Lung (tissue), 12 donors: ENCODE results near the gene MIOX. TPM values are rescaled to one million over a fixed set of nuclear protein-coding genes. Genes with fewer than 3 reads are reported as not detected.

Experiments
- ATAC-seq: fragments of 200-7000 bp; cut with Tn5 transposase; one replicate; pipeline ENCODE4 v1.9.1; 2020; ENCODE audit warnings: moderate number of reproducible peaks; ENCODE audit not compliant: insufficient read depth, low FRiP score
- DNase-seq, 3 donors: peaks; one replicate each; pipeline ENCODE4 v3.0.0-alpha.2; 2013 to 2017
- H3K27ac ChIP-seq, 2 donors: one replicate each; pipeline ENCODE4 v1.5.1; 2013; ENCODE audit warnings: mild to moderate bottlenecking in 2 of 2, moderate library complexity in 2 of 2, control low read depth in 1 of 2, inconsistent platforms in 1 of 2, low read depth in 1 of 2, low read length in 1 of 2
- H3K27me3 ChIP-seq, 3 donors: one replicate each; pipeline ENCODE4 v1.5.1; 2013; ENCODE audit warnings: low read length in 2 of 3; ENCODE audit not compliant: control insufficient read depth in 3 of 3, insufficient read depth in 3 of 3
- H3K36me3 ChIP-seq, 4 donors: one replicate each; pipeline ENCODE4 v1.5.1; 2013; ENCODE audit warnings: low read length in 4 of 4, mild to moderate bottlenecking in 1 of 4, moderate library complexity in 1 of 4; ENCODE audit not compliant: control insufficient read depth in 4 of 4, insufficient read depth in 4 of 4
- H3K4me1 ChIP-seq, 5 donors: one replicate each; pipeline ENCODE4 v1.5.1; 2013; ENCODE audit warnings: low read length in 5 of 5, mild to moderate bottlenecking in 2 of 5, moderate library complexity in 1 of 5; ENCODE audit not compliant: control insufficient read depth in 5 of 5, insufficient read depth in 5 of 5
- H3K4me3 ChIP-seq: one replicate; pipeline ENCODE4 v1.5.1; 2013; ENCODE audit warnings: mild to moderate bottlenecking, control low read depth, moderate library complexity
- H3K9ac ChIP-seq, 2 donors: one replicate each; pipeline ENCODE4 v1.5.1; 2013; ENCODE audit warnings: low read length in 2 of 2, control low read depth in 1 of 2; ENCODE audit not compliant: insufficient read depth in 1 of 2
- H3K9me3 ChIP-seq, 4 donors: one replicate each; pipeline ENCODE4 v1.5.1; 2013; ENCODE audit warnings: low read length in 3 of 4, mild to moderate bottlenecking in 1 of 4, moderate library complexity in 1 of 4; ENCODE audit not compliant: control insufficient read depth in 4 of 4, insufficient read depth in 3 of 4
- CTCF ChIP-seq: IDR thresholded peaks from 2 replicates; pipeline ENCODE4 v1.5.1; 2012; ENCODE audit warnings: mild to moderate bottlenecking; ENCODE audit errors: control extremely low read depth, extremely low read depth
- WGBS, 2 donors: extraction: QIAGEN DNeasy Blood & Tissue Kit; methylation state at CpG; one replicate each; pipeline ENCODE4 v1.1.7; 2013; 5-methylcytosine and 5-hydroxymethylcytosine counted together
- polyA plus RNA-seq, 2 donors: library from polyadenylated mRNA; stranded (reverse); fragments of 200-250 nt; gene quantifications; one replicate each; pipeline ENCODE4 v1.2.1, GENCODE V29; 2013
- total RNA-seq, 2 donors: library from RNA; depleted of rRNA in 1 of 2; stranded (reverse); fragments of >200 nt in 1 of 2; gene quantifications; one replicate each; pipeline ENCODE4 v1.2.1, GENCODE V29; 2014 to 2021
- donor health status: control.
- donor health status: control.
- donor health status: Bipolar disorder and iron deficiency.
- donor health status: healthy.
- donor health status: DM: yes; HTN: yes; CAD: no.

Gene MIOX
- total and polyA plus RNA-seq, 4 donors, result 0.08 TPM; not detected in 3

DNA sequence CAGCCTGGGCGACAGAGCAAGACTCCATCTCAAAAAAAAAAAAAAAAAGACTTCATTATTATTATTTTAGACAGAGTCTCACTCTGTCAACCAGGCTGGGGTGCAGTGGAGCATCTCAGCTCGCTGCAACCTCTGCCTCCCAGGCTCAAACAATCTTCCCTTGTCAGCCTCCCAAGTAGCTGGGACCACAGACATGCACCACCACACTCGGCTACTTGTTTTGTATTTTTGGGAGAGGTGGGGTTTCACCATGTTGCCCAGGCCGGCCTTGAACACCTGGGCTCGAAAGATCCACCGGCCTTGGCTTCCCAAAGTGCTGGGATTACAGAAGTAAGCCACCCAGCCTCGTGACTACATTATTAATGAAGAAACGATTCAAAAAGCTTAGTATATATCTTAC lies 48.5 kb downstream of the MIOX start:
- Histone ChIP-seq H3K27me3 (peaks cover 0 to 28% (median 27%) of the 10 kb centered on the region in 3 donors), H3K9me3 (no peaks in the 10 kb centered on the region), H3K9ac (no peak overlapping the region), H3K4me3 (no peak overlapping the region), H3K27ac (peak overlapping the region in 1 of 2 donors; percentile 32), H3K4me1 (peaks cover 0 to 24% (median 9%) of the 10 kb centered on the region in 5 donors), H3K36me3 (no peaks in the 10 kb centered on the region)
- DNase-seq (no peak), ATAC-seq (no peak)
- WGBS, 2 donors, result 79 to 93% methylated on average over 7 to 8 of the region's 8 CpGs
- TF ChIP-seq CTCF, result no peak

GRCh38 chr22:50536226-50536625 lies 49.6 kb downstream of the MIOX start:
- no peak for TF ChIP-seq CTCF
- no peak for DNase-seq
- Histone ChIP-seq H3K4me3 (no peak overlapping the region), H3K27me3 (peaks cover 0 to 22% (median 19%) of the 10 kb centered on the region in 3 donors), H3K9me3 (no peaks in the 10 kb centered on the region), H3K36me3 (no peaks in the 10 kb centered on the region), H3K9ac (no peak overlapping the region), H3K4me1 (peaks cover 0 to 16% (median 7%) of the 10 kb centered on the region in 5 donors), H3K27ac (no peak overlapping the region)
- ATAC-seq, result no peak
- 84 to 89% methylated on average over 3 of the region's 3 CpGs for WGBS, 2 donors

DNA sequence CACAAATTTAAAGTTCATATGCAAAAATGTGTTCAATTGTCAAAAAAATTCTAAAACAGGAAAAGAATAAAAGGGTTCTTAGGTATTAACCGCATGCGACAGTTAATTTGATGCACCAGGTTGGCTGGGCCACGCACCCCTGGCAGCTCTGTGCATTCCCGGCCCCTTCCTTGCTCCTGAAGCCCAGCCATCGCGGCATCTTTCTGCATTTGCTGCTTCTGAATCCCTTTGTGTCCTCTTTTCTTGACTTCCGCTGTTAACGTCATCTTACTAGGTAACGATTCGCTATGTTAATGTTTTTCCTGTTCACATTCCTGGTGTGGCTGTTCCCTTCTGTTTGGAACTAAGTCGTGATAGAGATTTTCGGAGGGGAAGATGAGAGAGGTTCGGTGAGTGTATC lies 51.1 kb downstream of the MIOX start:
- ATAC-seq (no peak), DNase-seq (no peak)
- Histone ChIP-seq H3K4me3 (no peak overlapping the region), H3K9ac (no peak overlapping the region), H3K9me3 (no peaks in the 10 kb centered on the region), H3K4me1 (peaks cover 0 to 4% (median 2%) of the 10 kb centered on the region in 5 donors), H3K36me3 (no peaks in the 10 kb centered on the region), H3K27ac (peak overlapping the region in 1 of 2 donors; percentile 93), H3K27me3 (peaks cover 0 to 21% (median 13%) of the 10 kb centered on the region in 3 donors)
- 72 to 89% methylated on average over 13 of the region's 13 CpGs for WGBS, 2 donors
- no peak for TF ChIP-seq CTCF

Other genes with a start within 250 kb of the MIOX start
- 10 to 100 TPM; 51.7 to 57.8 TPM for gene TUBGCP6, start 241.8 kb upstream of the MIOX start, total RNA-seq
- gene TUBGCP6, start 241.8 kb upstream of the MIOX start, polyA plus RNA-seq, result 10 to 100 TPM; 26.5 to 41.1 TPM
- 10 to 100 TPM; 34.2 to 53.7 TPM for gene HDAC10, start 235.6 kb upstream of the MIOX start, total RNA-seq
- gene HDAC10, start 235.6 kb upstream of the MIOX start, polyA plus RNA-seq, result 10 to 100 TPM; 32.2 to 38.3 TPM
- 10 to 100 TPM; 10.4 to 11.5 TPM for gene MAPK12, start 225.2 kb upstream of the MIOX start, total RNA-seq
- 10 to 100 TPM; 12.2 to 13.1 TPM for gene MAPK12, start 225.2 kb upstream of the MIOX start, polyA plus RNA-seq
- gene MAPK11, start 216.5 kb upstream of the MIOX start, total RNA-seq, result 10 to 100 TPM in 1 of 2 donors, 1 to 10 TPM in 1; 8.3 to 15.3 TPM
- gene MAPK11, start 216.5 kb upstream of the MIOX start, polyA plus RNA-seq, result 10 to 100 TPM in 1 of 2 donors, 1 to 10 TPM in 1; 9.9 to 13.9 TPM
- gene PLXNB2, start 179.2 kb upstream of the MIOX start, total RNA-seq, result 100 to 1,000 TPM; 212 to 310 TPM
- 100 to 1,000 TPM; 123 to 134 TPM for gene PLXNB2, start 179.2 kb upstream of the MIOX start, polyA plus RNA-seq
- 10 to 100 TPM; 10.5 to 26.0 TPM for gene DENND6B, start 159.8 kb upstream of the MIOX start, total RNA-seq
- gene DENND6B, start 159.8 kb upstream of the MIOX start, polyA plus RNA-seq, result 10 to 100 TPM in 1 of 2 donors, 1 to 10 TPM in 1; 8.0 to 14.7 TPM
- 10 to 100 TPM; 48.1 to 70.0 TPM for gene PPP6R2, start 143.5 kb upstream of the MIOX start, total RNA-seq
- gene PPP6R2, start 143.5 kb upstream of the MIOX start, polyA plus RNA-seq, result 10 to 100 TPM; 35.2 to 45.1 TPM
- 10 to 100 TPM; 30.1 to 76.9 TPM for gene SBF1, start 11.8 kb upstream of the MIOX start, total RNA-seq
- gene SBF1, start 11.8 kb upstream of the MIOX start, polyA plus RNA-seq, result 10 to 100 TPM; 34.2 to 34.3 TPM
- 1 to 10 TPM in 1 of 2 donors, under 1 TPM in 1; 0.74 to 5.7 TPM for gene ADM2, start 5.3 kb upstream of the MIOX start, total RNA-seq
- gene ADM2, start 5.3 kb upstream of the MIOX start, polyA plus RNA-seq, result 1 to 10 TPM; 2.2 to 3.1 TPM
- 10 to 100 TPM; 29.8 to 84.6 TPM for gene LMF2, start 20.8 kb downstream of the MIOX start, total RNA-seq
- gene LMF2, start 20.8 kb downstream of the MIOX start, polyA plus RNA-seq, result 10 to 100 TPM; 47.8 to 53.0 TPM
- 10 to 100 TPM; 30.2 to 56.3 TPM for gene NCAPH2, start 21.4 kb downstream of the MIOX start, total RNA-seq
- 10 to 100 TPM; 27.8 to 64.4 TPM for gene NCAPH2, start 21.4 kb downstream of the MIOX start, polyA plus RNA-seq
- gene SCO2, start 38.7 kb downstream of the MIOX start, total RNA-seq, result 1 to 10 TPM in 1 of 2 donors, under 1 TPM in 1; 0.37 to 9.1 TPM
- gene SCO2, start 38.7 kb downstream of the MIOX start, polyA plus RNA-seq, result 1 to 10 TPM; 3.0 to 9.3 TPM
- gene TYMP, start 43.2 kb downstream of the MIOX start, total RNA-seq, result 100 to 1,000 TPM in 1 of 2 donors, 10 to 100 TPM in 1; 52.7 to 367 TPM
- gene TYMP, start 43.2 kb downstream of the MIOX start, polyA plus RNA-seq, result 100 to 1,000 TPM in 1 of 2 donors, 10 to 100 TPM in 1; 99.2 to 641 TPM
- gene KLHDC7B, start 59.0 kb downstream of the MIOX start, total RNA-seq, result 1 to 10 TPM in 1 of 2 donors, under 1 TPM in 1; 0.85 to 1.0 TPM
- 1 to 10 TPM in 1 of 2 donors, under 1 TPM in 1; 0.39 to 1.6 TPM for gene KLHDC7B, start 59.0 kb downstream of the MIOX start, polyA plus RNA-seq
- not detected for gene SYCE3, start 76.1 kb downstream of the MIOX start, total RNA-seq
- gene SYCE3, start 76.1 kb downstream of the MIOX start, polyA plus RNA-seq, result 1 to 10 TPM; 1.1 to 1.7 TPM
- gene CPT1B, start 91.6 kb downstream of the MIOX start, total RNA-seq, result 10 to 100 TPM in 1 of 2 donors, 1 to 10 TPM in 1; 5.7 to 21.2 TPM
- gene CPT1B, start 91.6 kb downstream of the MIOX start, polyA plus RNA-seq, result 10 to 100 TPM; 11.8 to 14.5 TPM
- gene CHKB, start 96.0 kb downstream of the MIOX start, total RNA-seq, result 10 to 100 TPM; 59.4 to 87.3 TPM
- 100 to 1,000 TPM in 1 of 2 donors, 10 to 100 TPM in 1; 62.4 to 142 TPM for gene CHKB, start 96.0 kb downstream of the MIOX start, polyA plus RNA-seq
- gene MAPK8IP2, start 113.9 kb downstream of the MIOX start, total RNA-seq, result 1 to 10 TPM; 1.2 to 2.7 TPM
- 1 to 10 TPM in 1 of 2 donors, under 1 TPM in 1; 0.91 to 1.1 TPM for gene MAPK8IP2, start 113.9 kb downstream of the MIOX start, polyA plus RNA-seq
- 10 to 100 TPM; 21.2 to 57.7 TPM for gene ARSA, start 141.3 kb downstream of the MIOX start, total RNA-seq
- 10 to 100 TPM; 34.7 to 46.3 TPM for gene ARSA, start 141.3 kb downstream of the MIOX start, polyA plus RNA-seq
- 10 to 100 TPM; 17.1 to 44.0 TPM for gene SHANK3, start 186.0 kb downstream of the MIOX start, total RNA-seq
- 10 to 100 TPM; 15.5 to 28.5 TPM for gene SHANK3, start 186.0 kb downstream of the MIOX start, polyA plus RNA-seq